GM04503 (cell line): Measurements from ENCODE around the gene ALG3.

Experiments
- DNase-seq: peaks from one replicate; pipeline ENCODE4 v3.0.0-alpha.2; 2012; ENCODE audit warnings: low read depth

Gene ALG3

DNA sequence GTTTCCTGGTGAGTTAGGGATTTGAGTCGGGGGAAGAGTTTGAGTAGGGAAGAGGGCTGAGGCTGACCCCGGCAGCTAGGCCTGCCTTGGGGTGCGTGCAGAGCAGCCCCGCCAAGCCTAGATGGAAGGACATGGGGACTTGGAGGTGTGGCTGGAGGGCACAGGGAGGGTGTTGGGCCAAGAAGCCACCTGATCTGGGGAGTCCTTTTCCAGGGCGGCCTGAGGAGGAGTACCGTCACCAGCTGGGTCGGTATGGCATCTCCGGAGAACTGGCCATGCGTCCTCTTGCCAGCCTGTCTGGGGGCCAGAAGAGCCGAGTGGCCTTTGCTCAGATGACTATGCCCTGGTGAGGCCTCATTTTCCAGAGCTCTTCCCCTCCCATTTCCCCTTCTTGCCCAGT, 55.9 kb downstream of the ALG3 start:
- DNase-seq: no peak
